NCI-H510A treated with DMSO at 0.1 percent for 48 hours (cell line): Measurements from ENCODE around the gene KCTD1.
A peak's percentile ranks its signal among the peaks of the same experiment; 100 is the strongest.
"Not testable (repeated sequence)": the region's sequence is repeated elsewhere in the genome, so short reads cannot be mapped to it uniquely, and the experiment has no call there.

Experiments
- DNase-seq: peaks from one replicate; lab custom pipeline; 2025; lab: John Stamatoyannopoulos, UW

KCTD1 gene

DNA sequence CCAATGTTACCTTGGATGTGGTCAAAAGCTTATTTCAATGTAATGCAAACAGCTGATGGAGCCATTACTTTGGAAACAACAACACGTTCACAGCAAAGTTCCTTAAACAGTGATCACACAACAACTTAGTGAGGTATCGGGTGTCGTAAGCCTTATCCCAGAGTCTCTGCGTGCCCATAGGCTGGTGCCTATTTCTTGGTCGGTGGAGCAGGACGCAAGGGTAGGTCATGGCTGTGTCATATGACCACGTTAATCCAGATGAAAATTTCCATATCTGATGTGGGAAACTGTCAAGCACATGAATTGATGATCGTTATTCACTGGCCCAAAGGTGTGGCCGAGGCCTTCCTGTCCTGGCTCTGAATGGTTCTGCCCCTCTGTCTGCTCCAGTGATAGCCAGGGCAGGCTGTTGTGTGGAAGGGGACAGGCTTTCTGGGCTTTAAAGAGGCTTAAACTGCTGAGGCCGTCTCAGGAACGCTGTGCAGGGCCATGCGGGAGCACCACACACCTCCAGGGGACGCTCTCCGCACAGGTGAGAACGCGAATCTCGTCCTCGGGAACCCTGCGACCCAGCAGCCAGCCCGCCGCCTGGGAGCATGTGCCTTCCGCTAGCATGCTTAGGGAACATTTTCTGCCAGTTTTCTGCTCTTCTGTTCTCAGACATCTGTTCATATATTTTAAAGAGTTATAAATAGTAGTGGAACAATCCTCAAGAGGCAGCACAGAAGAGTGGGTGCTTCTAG lies 90.6 kb downstream of the KCTD1 start:
- DNase-seq, result no peak

DNA sequence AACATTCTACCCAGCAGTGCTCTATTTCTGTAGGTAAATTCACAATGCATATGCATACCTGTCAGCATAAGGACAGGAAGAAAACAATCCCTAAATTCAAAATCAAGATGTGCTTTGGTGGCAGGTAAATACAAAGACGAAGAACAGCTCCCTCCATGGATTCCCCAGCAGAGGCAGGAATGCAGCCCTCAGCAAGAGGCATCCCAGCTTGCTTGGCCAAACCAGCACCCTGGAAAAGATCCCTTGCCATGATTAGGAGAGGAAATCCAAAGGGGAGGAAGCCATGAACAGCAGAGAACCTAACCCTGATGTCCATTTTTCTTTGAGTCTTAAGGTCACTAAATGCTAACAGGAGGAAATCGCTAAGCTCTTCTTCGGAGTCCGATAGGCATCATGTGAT lies 91.2 kb downstream of the KCTD1 start:
- DNase-seq, result no peak

DNA sequence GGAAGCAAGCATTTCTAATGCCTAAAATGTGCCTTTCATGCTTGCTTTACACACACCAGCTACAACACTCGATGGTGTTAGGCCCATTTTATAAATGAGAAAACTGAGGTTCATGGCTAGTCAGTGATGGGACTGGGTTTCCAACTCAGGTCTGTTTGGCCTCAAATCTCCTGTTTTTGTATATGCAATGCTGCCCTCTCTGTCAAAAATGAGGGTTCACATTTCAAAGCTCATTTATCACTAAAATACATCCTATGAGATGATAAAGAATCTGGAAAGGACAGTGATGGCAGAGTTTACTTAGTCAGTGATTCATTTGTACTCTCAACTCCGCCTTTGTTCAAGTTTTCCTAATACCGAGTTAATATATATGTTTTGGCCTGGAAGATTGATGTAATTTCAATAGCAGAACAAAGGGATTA lies 92.3 kb downstream of the KCTD1 start:
- DNase-seq, result no peak

DNA sequence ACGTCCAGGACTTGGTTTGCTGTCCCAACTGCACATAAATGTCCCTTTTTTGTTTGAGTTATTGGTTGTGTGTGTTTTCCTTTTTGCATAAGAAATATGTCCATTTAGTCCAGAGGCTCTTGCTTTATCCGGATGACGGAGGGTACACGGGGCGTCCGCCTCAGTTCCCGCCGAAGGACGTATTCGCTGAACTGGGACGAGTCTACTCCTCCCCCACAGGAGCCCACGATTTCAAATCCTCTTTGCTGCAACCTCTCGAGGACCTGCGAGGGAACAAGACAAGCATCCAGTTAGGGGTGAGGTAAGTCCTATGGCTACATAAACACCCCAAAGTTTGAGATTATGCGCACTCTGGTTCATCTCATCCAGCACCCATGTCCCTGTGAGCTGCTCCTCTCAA lies 92.7 kb downstream of the KCTD1 start:
- no peak for DNase-seq

DNA sequence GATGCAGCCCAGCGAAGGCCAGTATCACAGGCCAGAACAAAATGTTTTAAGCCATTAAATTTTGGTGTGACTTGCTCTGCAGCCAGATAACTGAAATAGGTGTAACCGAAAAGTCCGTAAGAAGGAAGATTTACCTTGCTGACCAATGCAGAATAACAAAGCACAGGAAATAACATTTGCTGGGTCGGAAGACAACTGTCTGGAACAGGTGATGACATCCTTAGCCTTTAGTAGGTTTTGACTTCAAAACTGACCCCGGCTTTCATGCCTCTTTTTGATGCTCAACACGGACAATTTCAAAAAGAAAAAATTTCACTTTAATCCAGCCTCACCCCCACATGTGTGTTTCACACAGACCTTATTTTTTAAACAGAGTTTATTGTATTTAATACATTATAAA lies 93.7 kb downstream of the KCTD1 start:
- DNase-seq, result no peak

DNA sequence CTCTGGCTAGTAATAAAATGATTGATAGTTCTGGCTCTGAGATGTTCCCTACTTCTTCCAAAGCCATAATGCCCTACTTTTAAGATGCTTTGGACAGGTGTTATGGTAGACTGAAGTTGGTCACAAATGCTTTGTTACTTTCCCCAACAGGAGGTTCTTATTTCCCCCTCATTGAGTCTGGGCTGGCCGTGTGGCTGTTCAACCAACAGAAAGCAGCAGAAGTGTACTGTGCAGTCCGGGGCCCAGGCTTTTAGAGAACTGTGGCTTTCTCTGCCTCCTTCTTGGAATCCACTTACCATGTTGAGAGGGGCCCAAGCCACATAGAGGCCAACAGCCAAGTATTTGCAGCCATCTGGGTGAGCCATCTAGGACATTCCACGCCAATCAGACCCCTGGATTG lies 94.2 kb downstream of the KCTD1 start:
- no peak for DNase-seq

DNA sequence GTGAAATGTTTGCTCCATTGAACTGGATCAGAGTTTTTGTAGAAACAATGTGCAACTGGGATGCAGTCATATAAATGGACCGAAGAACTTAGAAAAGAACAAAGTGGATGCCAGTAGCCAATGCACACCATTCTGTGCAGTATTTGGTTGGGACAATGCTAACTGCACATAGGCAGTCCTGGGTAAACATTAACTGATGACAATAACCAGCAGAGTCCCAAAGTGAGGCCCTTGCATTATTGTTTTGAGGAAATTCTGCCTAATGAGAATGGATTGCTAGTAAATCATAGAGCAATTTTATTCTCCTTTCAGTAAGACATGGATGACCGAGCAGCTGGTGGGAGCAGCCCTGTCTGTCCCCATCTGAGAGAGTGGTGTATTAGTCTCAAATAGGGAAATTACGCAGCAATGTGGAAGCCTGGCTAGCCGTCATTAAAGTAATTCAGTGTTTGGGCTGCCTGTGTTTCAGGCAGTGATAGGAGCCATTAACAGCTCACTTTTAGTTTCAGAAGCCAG lies 94.9 kb downstream of the KCTD1 start:
- no peak for DNase-seq

DNA sequence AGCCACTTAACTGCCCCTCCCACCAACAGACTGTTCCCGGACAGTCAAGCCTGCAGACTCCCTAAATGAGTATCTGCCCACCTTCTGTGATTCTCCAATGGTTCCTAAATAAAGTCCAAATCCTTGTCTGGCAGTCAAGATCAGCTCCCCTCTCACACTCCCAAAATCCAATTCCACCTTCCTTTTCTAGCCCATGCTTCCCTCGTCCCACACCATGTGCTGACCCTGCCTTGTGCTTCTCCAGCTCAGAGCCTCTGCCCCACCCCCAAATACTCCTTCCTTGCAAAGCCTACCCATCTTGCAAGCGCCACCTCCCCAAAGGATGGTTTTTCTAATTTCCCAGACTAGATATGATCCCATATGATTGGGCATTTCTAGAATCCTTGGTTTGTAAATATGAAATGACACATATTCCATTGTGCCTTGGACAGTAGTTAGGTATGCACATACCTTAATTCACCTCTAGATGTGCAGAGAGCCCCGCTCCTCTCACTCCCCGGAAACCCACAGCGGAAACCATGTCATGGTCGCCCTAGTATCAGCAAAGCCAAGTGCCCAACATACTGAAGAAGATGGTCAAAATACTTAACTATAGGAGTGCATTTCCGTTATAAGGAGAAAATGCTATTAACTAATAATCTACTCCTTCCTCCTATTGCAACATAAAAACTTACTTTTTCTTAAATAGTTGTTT lies 97.2 kb downstream of the KCTD1 start:
- DNase-seq, result no peak

DNA sequence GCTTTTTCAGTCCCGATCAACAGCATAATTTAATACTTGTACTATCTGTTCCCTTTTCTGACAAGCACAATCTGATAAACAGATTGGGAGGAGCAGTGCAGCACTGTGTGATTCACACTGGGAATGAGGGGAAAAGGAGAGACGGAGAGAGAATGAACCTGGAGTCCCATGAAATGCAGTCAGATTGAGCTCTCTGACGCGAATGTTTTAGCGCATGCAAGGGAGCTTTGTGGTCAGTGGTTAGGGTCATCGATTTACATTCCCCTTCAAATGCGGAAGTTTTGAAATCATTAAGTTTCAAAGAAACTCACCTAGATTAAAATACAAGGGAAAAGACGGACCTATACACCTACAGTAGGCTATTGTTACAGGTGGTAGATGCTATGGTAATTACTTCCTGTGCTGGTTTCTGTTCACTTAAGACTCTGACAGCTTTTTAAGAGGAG lies 99.6 kb downstream of the KCTD1 start:
- no peak for DNase-seq

DNA sequence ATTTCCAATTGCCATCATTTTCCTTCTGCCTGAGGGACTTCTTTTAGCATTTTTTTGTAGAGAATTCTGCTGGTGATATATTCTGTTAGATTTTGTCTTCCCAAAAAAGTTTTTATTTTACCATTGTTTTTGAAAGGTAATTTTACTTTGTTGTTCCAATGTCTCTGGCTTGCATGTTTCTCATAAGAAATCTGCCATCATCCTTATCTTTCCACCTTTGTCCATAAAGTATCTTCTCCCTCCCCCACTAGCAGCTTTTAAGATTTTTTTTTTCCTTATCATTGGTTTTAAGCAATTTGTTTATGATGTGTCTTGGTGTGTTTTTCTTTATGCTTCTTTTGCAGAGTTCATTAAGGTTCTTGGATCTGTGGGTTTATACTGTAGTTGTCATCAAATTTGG lies 104.5 kb downstream of the KCTD1 start:
- DNase-seq, result no peak

DNA sequence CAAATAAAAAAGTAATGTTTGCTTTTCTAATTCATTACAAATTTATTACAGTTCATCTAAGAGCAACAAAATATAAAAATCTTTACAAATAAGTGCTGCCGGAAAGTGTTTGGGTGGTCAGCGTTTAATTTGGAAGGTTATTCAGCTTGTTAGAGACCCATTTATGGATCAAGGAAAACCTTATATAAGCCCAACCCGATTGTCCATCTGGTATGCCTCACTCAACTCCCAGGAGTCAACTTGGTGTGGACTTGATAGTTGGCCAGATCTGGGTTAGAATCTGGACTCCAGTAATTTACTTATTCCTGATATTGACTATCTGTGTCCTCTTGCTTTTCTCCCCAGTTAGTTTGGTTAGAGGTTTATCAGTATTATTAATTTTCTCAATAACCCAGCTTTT lies 106.2 kb downstream of the KCTD1 start:
- no peak for DNase-seq

DNA sequence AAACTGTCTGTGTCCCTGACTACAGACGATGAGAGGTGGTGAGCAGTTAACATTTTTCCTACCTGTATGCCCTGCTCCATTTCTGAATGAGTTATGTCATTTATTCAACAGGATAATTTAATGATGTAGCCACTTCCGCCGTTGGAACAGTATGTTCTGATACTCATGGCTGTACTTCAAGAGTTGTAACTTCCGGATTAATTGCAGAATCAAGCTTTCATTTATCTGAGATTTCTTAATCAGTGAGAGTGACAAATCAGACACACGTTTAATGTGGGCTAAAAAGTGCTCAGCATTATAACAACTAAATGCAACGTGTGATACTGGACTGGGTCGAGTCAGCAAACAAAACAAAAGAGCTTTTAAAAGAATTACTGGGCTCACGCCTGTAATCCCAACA lies 107.7 kb downstream of the KCTD1 start:
- no peak for DNase-seq

DNA sequence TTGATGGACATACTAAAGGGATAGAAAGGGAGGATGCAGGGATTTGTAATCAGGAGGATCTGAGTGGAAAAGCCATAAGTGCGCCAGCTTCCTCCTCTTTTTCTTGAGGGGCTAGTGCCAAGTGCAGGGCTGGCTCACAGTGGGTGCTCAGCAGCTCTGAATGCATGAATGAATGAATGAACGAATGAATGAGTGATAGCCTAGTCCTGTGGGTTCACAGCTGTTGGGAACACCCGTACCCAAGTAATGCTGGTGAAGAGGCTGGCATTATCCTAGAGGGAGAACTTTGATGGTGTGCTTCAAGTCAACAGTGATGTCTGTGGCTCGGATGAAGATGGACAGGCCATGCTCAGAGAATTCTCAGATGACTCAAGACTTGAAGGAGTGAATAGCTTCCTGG lies 108.8 kb downstream of the KCTD1 start:
- DNase-seq, result no peak

DNA sequence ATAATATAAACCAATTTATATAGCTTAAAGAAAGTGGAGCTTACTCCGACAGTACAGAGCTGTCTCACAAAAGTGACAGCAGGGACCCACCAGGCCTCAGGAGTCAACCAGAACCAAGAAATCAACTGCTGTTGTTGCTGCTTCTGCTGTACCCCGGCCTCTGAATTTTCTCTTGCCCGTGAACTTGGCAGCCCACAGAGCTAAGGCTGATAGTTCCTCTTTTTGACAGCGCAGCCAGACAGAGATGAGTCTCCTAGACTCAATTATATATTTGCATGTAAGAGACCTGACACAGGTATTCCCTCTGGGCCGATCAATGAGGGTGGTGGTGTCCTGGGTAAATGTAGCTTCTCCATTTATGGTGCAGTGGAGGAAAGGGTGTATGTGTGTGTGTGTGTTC lies 109.4 kb downstream of the KCTD1 start:
- no peak for DNase-seq

DNA sequence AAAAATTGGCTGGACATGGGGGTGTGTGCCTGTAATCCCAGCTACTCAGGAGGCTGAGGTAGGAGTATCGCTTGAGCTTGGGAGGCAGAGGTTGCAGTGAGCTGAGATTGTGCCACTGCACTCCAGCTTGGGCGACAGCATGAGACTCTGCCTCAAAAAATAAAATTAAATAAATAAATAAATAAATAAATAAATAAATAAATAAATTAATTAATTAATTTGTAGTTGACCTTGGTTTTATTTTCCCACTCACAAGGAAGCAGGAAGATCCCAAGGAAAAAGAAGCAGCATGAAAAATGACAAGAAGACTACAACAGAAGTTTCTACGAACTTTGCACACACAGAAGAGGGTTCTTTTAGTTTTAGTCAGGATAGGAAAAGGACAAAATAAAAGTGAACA lies 110.7 kb downstream of the KCTD1 start:
- DNase-seq, result not testable (repeated sequence)

DNA sequence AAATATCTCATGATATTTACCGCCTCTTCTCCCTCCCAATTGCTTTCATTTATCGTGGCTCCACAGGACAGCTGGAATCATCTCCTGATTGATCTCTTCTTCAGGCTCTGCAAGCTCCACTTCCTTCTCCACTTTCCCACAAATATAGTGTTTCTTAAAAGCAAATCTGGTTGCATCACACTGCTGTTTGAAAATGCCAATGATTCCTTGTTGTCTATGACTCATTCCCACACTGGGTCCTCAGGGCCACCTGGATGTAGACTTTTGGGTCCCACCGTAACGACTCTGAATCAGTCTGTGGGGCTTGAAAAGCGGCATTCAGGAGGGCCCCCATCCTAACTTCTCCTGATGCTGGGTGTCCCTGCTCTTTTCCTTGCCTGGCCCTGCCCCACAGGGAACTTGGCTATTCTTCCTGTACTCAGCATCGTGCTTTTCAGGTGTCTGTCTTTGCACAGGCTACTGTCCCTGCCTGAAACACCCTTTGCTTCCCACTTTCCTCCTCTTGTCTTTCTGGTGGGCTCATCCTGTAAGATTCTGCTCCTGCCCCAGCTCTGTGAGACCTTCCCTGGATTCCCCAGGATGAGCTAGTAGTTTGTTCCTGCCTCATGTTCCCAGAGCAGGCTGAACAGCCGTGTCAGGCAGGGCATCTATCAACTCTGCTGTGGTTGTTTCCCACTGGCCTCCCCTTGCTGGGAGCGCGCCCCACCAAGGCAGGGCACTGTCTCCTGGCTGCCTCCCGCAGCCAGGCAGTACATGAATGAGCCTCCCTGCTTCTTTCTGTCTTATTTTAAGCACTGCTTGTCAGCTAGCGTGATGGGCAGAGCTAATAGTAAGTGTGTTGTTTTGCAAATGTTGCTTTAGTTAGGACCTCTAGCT lies 111.9 kb downstream of the KCTD1 start:
- no peak for DNase-seq

DNA sequence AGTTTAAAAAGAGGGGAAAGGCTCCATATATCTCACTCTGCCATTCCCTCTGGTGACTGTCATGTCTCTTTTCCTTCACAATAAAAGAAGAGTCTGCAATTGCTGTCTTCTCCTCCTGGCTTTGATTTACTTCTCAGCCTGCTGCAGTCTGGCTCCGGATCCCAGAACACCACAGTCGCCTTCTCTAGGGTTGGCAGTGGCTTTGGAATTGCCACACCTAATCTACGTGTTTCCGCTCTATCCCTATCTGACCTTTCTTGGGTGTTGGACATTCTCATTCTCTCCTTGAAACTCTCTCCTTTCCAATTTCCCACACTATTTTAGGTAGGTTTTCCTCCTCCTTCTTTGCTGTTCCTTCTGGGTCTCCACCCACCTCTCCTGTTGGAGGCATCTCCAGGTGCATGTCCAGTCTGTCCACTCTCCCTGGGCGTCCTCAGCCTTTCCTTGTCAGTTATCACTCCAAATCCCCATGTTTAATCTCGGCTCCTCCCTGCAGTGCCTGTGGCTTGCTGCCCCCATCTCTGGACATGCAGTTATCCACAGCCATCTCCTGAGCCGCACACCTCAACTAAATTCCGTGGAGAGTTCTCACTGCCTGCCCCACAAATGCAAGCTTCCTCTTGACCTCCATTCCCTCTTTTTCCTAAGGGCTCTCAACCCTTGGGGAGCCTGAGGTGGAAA lies 112.8 kb downstream of the KCTD1 start:
- no peak for DNase-seq

DNA sequence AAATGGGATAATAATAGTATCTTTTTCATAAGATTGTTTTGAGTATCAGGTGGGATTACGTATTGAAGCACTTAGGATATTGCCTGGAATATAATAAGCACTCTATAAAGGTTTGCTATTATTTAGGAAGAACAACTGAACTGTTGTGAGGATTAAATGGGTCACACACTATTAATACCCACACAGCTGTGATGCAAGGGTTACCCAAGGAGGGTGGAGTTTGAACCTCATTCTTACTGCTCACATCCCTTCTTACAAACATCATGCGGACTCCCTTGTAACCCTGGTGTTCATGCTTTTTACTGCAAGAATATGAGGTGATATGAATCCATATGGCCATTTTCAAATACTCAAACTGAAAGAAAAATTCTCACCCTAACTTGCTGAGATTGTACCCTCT lies 113.5 kb downstream of the KCTD1 start:
- DNase-seq, result no peak

DNA sequence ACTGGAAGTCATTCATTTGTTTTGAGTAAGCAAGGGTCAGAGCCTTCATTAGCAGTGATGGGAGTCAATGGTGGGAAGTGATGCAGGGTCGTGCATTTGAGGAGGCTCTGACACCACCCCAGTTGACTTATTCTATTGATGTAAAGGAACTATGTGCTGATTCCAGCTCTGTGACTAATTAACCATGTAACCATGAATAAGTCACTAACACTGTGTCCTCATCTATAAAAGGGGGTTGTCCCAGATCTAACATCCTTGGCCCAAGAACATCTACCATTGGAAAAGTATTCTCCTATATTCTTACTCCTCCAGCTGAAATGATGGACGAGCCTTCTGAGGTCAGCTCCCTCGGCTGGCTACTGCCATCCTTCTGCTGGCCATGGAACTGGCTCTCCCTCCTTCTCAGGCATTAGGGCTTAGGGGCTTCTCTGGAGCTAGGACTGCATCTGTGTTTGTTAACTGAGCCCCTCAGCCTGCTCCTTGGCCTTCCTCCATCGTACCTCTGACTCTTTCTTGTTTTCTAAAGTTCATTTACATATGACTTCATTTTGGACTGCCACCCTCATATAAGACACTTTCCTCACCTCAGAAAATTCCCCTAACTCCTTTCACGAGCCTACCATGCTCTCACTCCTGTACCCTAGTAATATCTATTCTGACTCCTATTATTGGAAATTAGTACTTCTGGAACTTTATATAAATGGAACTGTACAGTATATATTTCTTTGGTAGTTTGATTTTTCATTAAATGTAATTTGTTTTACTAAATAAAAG lies 115.5 kb downstream of the KCTD1 start:
- no peak for DNase-seq

DNA sequence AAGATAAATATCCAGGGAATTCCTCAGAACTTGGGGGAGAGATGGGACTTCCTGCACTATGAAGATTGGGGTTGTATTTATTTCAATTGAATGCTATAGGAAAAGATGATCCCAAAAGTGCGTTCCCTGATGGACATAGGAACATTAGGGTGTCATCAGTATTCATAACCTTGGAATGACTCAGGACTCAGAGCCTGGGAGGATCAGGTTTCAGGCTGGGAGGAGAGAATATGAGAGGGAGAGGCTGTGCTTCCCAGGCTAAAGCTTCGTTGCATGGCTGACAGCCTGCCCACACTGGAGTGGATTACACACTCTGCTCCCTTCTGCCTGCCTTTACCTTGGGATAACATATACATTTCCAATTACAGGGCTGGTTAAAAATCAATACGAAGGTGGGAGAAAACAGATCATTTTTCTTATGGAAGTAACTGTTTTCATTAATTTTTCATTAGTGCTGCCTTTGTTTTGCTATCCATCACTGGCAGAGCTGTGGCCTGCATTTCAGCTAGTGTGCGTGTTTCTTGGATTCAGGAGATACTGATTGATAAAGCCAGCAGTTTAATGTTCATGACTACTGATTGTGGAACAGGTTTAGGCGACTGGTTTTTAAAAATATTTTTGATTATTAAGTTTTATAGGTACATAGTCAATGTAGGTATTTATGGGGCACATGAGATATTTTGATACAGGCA lies 118.7 kb downstream of the KCTD1 start:
- DNase-seq, result peak; percentile 43

DNA sequence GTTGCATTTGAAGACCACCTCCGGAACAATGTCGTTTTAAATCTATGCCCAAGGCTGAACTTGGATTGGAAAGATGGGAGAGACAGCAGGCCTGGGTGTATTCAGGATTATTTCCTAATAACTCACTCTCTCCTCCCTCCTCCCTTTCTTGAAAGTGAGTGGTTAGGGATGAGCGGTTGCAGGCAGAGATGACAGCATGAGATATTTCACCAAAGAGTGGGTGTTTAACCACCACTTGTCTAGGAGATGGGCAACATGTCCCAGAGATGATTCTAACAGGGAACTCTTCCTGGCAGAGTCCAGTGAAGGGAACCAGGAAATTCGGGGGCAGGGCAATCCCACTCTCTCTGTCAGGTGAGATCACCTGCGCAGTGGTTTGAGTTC lies 123.2 kb downstream of the KCTD1 start:
- no peak for DNase-seq
